Sigmoid colon (tissue), 7 donors: Measurements from ENCODE around the gene MYL10. TPM values are rescaled to one million over a fixed set of nuclear protein-coding genes. Genes with fewer than 3 reads are reported as not detected.

Experiments
- DNase-seq: peaks from one replicate; pipeline ENCODE4 v3.0.0-alpha.2; 2019
- H3K27ac ChIP-seq, 4 donors: fragments of 200-600 bp; sonication (generic); one replicate each; pipeline ENCODE4 v1.5.1; 2016 to 2019; ENCODE audit warnings: mild to moderate bottlenecking in 1 of 4
- H3K27me3 ChIP-seq, 3 donors: fragments of 200-600 bp; sonication (generic); one replicate each; pipeline ENCODE4 v1.5.1; 2019; ENCODE audit warnings: mild to moderate bottlenecking in 1 of 3
- H3K36me3 ChIP-seq, 4 donors: fragments of 200-600 bp; sonication (generic); one replicate each; pipeline ENCODE4 v1.5.1; 2016 to 2019
- H3K4me1 ChIP-seq, 4 donors: fragments of 200-600 bp; sonication (generic); one replicate each; pipeline ENCODE4 v1.5.1; 2017 to 2019
- H3K4me3 ChIP-seq, 4 donors: fragments of 200-600 bp; sonication (generic); one replicate each; pipeline ENCODE4 v1.5.1; 2017 to 2019; ENCODE audit warnings: mild to moderate bottlenecking in 2 of 4, moderate library complexity in 1 of 4
- H3K9me3 ChIP-seq, 4 donors: fragments of 200-600 bp in 3 of 4; sonication (generic) in 3 of 4; one replicate each; pipeline versions ENCODE4 v1.5.1 to v1.6.1; 2013 to 2019
- CTCF ChIP-seq, 4 experiments: fragments of 450-650 bp in 3 of 4; fragments of 200-600 bp in 1 of 4; IDR thresholded peaks; one replicate each; pipeline ENCODE4 v1.5.1; 2016 to 2019; ENCODE audit warnings: antibody characterized with exemption in 4 of 4, mild to moderate bottlenecking in 3 of 4, moderate library complexity in 2 of 4
- EP300 ChIP-seq, 4 donors: sonication (generic); formaldehyde crosslinking; IDR thresholded peaks; one replicate each; pipeline ENCODE4 v1.6.1; 2017; ENCODE audit warnings: antibody characterized with exemption in 4 of 4
- POLR2A ChIP-seq, 2 donors: fragments of 450-650 bp; IDR thresholded peaks; one replicate each; pipeline ENCODE4 v1.6.1; 2016; ENCODE audit warnings: antibody characterized with exemption in 2 of 2, mild to moderate bottlenecking in 2 of 2, moderate library complexity in 2 of 2
- POLR2AphosphoS5 ChIP-seq, 4 donors: sonication (generic); formaldehyde crosslinking; IDR thresholded peaks; one replicate each; pipeline ENCODE4 v1.6.1; 2017; ENCODE audit warnings: antibody characterized with exemption in 4 of 4
- WGBS, 2 donors: extraction: QIAGEN DNeasy Blood & Tissue Kit; methylation state at CpG; one replicate each; pipeline ENCODE4 v1.1.7; 2013; 5-methylcytosine and 5-hydroxymethylcytosine counted together
- intact Hi-C: fragments of 100-400 bp; cut with DNase I; formaldehyde crosslinking; loops from one replicate; pipeline ENCODE4 v1.15.1; 2023
- polyA plus RNA-seq, 3 donors: library from polyadenylated mRNA; stranded (reverse); fragments of 200-250 nt; gene quantifications; one replicate each; pipeline ENCODE4 v1.2.3, GENCODE V29; 2013
- total RNA-seq, 4 donors: library from RNA; depleted of rRNA; stranded (reverse); fragments of >200 nt; gene quantifications; one replicate each; pipeline ENCODE4 v1.1.0, GENCODE V29; 2016
- donor health status: healthy with polysubstance abuse.
- donor health status: Bipolar disorder and iron deficiency.
- donor health status: healthy.

The MYL10 gene
- total and polyA plus RNA-seq, 7 donors, result not detected

DNA sequence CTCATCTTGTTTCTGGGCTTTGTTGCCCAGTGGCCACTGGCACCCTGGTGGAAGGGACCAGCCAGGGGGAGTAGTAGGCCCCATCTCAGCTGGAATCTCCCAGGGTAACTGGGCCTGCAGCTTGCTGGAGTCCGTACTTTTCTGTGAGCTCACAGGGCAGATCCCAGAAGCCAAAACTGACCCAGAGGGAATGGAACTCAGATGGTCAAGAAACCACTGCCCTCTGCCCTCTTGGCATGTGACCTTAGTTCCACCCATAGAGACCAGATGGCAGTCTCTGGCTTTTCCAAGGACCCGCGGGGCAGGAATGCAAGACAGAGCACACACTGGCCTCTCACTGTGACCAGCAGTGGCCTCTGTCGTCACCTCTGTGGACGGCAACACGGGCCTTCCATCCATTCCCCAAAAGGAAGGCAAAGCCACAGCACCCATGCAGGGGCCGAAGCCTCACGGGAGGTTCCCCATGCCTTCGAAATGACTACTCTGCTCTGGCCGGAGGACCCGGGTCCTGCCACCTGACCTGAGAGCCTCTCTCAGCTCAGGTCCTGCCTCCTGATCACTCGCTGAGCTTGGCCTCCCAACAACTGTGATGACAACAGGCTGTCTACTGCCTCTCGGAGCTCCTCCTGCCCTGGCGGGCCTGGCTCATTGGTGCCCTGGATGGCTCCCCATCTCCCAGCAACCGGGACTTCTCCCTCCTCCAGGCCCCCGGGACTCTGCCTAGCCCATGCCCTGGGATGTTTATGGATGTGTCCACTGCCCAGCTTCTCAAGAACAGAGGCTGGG lies 29.9 kb downstream of the MYL10 start:
- 86 to 87% methylated on average over 16 of the region's 16 CpGs for WGBS, 2 donors
- Histone ChIP-seq H3K27me3 (no peaks in the 10 kb centered on the region), H3K4me3 (no peak overlapping the region), H3K36me3 (no peaks in the 10 kb centered on the region), H3K9me3 (no peaks in the 10 kb centered on the region), H3K4me1 (peaks cover 0 to 6% (median 3%) of the 10 kb centered on the region in 4 donors), H3K27ac (no peak overlapping the region)
- DNase-seq, result no peak
- intact Hi-C loops, result no loop called here
- TF ChIP-seq POLR2A (IDR thresholded peaks at IDR 0.05), result no peak
- TF ChIP-seq EP300 (IDR thresholded peaks at IDR 0.05), result no peak
- TF ChIP-seq CTCF (IDR thresholded peaks at IDR 0.05), result no peak
- no peak for TF ChIP-seq POLR2AphosphoS5 (IDR thresholded peaks at IDR 0.05)

- 20 to 69% methylated on average over 18 of the region's 18 CpGs for WGBS, 2 donors
- no peak for DNase-seq
- no peak overlapping the region for H3K4me3 ChIP-seq
- no peaks in the 10 kb centered on the region for H3K27me3 ChIP-seq
- H3K27ac ChIP-seq, result no peak overlapping the region
- intact Hi-C loops, result no loop called here
- TF ChIP-seq POLR2A (IDR thresholded peaks at IDR 0.05) (no peak), CTCF (IDR thresholded peaks at IDR 0.05) (no peak), POLR2AphosphoS5 (IDR thresholded peaks at IDR 0.05) (no peak), EP300 (IDR thresholded peaks at IDR 0.05) (no peak)
- no peaks in the 10 kb centered on the region for H3K9me3 ChIP-seq
- H3K4me1 ChIP-seq, result peaks cover 0 to 6% (median 3%) of the 10 kb centered on the region in 4 donors
- H3K36me3 ChIP-seq, result no peaks in the 10 kb centered on the region
Observed at GRCh38 chr7:101598422-101598985, 30.6 kb downstream of the MYL10 start.

DNA sequence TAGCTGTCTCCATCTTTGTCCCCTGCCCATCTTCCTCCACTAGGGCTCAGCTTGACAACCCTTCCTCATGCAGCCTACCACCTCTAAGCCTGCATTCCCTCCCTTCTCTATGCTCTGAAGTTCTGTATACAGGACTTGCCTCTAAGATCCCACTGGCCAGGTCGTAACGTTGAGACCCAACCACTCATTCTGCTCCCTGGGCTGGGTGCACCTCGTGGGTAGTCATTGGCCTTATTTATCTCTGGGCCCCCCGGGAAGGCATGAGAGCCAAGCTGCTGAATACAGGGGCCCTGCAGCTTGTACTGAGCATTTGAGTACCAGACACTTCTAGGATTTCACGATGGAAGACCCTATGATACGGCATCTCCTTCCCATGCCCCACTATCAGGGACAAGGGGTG lies 31.2 kb downstream of the MYL10 start:
- DNase-seq, result no peak

DNA sequence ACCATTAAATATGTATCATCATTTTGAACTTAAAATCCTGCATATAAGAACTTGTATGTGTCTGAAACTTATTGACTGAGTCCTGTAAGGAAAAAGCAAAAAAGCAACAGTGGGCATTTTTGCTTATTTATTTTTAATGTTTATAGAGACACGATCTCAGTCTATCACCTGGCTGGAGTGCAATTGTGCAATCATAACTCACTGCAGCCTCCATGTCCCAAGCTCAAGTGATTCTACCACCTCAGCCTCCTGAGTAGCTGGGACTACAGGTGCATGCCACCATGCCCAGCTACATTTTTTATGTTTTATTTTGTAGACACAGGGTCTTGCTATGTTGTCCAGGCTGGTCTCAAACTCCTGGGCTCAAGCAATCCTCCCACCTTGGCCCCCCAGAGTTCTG lies 32.2 kb downstream of the MYL10 start:
- H3K9me3 ChIP-seq, result no peaks in the 10 kb centered on the region
- H3K27me3 ChIP-seq, result no peaks in the 10 kb centered on the region
- no peak overlapping the region for H3K27ac ChIP-seq
- intact Hi-C loops, result no loop called here
- H3K4me3 ChIP-seq, result no peak overlapping the region
- no peak for DNase-seq
- H3K4me1 ChIP-seq, result no peaks in the 10 kb centered on the region
- H3K36me3 ChIP-seq, result no peaks in the 10 kb centered on the region
- TF ChIP-seq CTCF (IDR thresholded peaks at IDR 0.05) (no peak), POLR2AphosphoS5 (IDR thresholded peaks at IDR 0.05) (no peak), EP300 (IDR thresholded peaks at IDR 0.05) (no peak), POLR2A (IDR thresholded peaks at IDR 0.05) (no peak)
- WGBS, 2 donors, result 31 to 78% methylated on average over 1 of the region's 1 CpG

More for the DNA sequence above, 31.2 kb downstream of the MYL10 start:
- H3K27me3 ChIP-seq, result no peaks in the 10 kb centered on the region
- peaks cover 0 to 6% (median 3%) of the 10 kb centered on the region in 4 donors for H3K4me1 ChIP-seq
- TF ChIP-seq CTCF (IDR thresholded peaks at IDR 0.05), result no peak
- no peak for TF ChIP-seq POLR2AphosphoS5 (IDR thresholded peaks at IDR 0.05)
- TF ChIP-seq EP300 (IDR thresholded peaks at IDR 0.05), result no peak
- no peak for TF ChIP-seq POLR2A (IDR thresholded peaks at IDR 0.05)
- H3K4me3 ChIP-seq, result no peak overlapping the region
- 43 to 73% methylated on average over 6 of the region's 6 CpGs for WGBS, 2 donors
- intact Hi-C loops, result no loop called here
- H3K36me3 ChIP-seq, result no peaks in the 10 kb centered on the region
- H3K27ac ChIP-seq, result no peak overlapping the region
- H3K9me3 ChIP-seq, result no peaks in the 10 kb centered on the region
